ENCODE results near the gene CACNA1I. TPM values are rescaled to one million over a fixed set of nuclear protein-coding genes. Genes with fewer than 3 reads are reported as not detected.

CACNA1I gene
- total and polyA plus RNA-seq, 10 donors = 0.24 to 4.1 (median 1.1) TPM

DNA sequence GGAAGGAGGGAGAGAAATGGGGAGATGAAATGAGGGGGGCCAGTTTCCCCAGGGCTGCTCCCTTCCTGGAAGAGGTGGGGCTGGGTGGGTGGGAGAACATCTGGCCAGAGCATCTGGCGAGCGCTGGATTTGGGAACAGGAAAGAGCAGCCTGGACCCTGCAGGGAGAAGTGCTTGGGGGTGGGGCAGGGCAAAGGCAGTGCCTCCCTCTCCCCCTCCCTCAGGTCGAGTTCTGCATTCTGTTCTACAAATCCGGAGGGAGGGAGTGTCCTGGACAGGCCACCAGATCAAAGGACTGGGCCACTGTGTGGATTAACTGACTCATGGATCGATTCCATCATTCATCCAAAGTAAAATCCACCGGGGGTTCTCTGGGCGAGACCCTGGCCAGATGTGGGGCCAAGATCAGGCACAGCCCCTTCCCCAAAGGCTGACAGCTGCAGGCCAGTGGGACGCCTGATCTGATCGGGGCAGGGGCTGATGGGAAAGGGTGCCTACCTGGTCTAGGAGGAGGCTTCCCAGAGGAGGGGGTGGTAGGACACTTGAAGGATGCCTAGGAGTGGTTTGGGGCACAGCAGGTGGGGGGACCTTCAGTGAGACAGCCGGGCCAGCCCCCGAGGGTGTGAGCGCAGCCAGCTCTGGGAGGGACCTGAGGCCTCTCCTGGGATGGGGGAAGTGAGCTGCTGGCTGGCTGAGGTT lies 57.5 kb downstream of the CACNA1I start:
- Histone ChIP-seq H3K4me3 (no peak overlapping the region), H3K27me3 (replicated peaks in 1 of 7) (peaks cover 0 to 77% (median 8%) of the 10 kb centered on the region in 7 donors), H3K36me3 (no peaks in the 10 kb centered on the region), H3K27ac (no peak overlapping the region), H3K4me1 (peaks cover 0 to 8% (median 0%) of the 10 kb centered on the region in 6 donors), H3K9me3 (no peaks in the 10 kb centered on the region)
- no peak for DNase-seq
- 54 to 78% (median 63%) methylated on average over 10 to 12 of the region's 12 CpGs for WGBS, 5 donors
- TF ChIP-seq CTCF (IDR thresholded peaks at IDR 0.05 in 8 of 11, conservative IDR thresholded peaks at IDR 0.05 in 3 of 11) = no peak
- no peak for TF ChIP-seq POLR2AphosphoS5 (IDR thresholded peaks at IDR 0.05)
- no peak for TF ChIP-seq POLR2A (IDR thresholded peaks at IDR 0.05)
- intact Hi-C loops (cut with DNase I; ENCODE audit: low total_unique reads) = no loop called here

DNA sequence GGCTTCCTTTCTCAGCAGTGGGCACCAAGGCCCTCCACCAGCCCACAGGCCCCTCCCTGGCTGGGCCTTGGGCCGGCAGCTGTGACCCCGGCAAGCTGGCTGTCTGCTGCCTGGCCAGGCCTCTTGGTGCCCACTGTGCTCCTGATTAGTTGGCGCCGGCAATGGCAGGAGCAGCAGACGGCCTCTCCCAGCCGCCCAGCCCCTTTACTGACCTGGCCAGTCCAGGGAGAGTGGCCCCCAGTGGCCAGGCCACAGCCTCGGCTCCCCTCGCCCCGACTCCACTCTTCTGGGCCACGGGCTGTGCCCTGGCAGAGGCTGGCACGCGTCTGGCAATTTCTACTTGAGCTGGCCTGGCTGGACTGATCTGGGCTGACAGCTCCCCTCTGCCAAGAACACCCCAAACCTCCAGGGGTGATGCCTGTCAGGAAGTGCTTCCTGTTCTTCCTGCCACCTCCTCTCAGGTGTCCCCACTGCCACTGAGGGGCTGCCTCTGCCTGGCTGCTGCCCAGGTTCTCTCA lies 58.1 kb downstream of the CACNA1I start:
- H3K4me1 ChIP-seq = peaks cover 0 to 8% (median 0%) of the 10 kb centered on the region in 6 donors
- intact Hi-C loops (cut with DNase I; ENCODE audit: low total_unique reads) = no loop called here
- 75 to 82% (median 77%) methylated on average over 8 to 12 of the region's 12 CpGs for WGBS, 5 donors
- H3K9me3 ChIP-seq = no peaks in the 10 kb centered on the region
- TF ChIP-seq CTCF (IDR thresholded peaks at IDR 0.05 in 8 of 11, conservative IDR thresholded peaks at IDR 0.05 in 3 of 11) (no peak), POLR2AphosphoS5 (IDR thresholded peaks at IDR 0.05) (no peak), POLR2A (IDR thresholded peaks at IDR 0.05) (no peak)
- no peak overlapping the region for H3K4me3 ChIP-seq
- H3K36me3 ChIP-seq = no peaks in the 10 kb centered on the region
- no peak for DNase-seq
- peaks cover 0 to 71% (median 8%) of the 10 kb centered on the region in 7 donors for H3K27me3 ChIP-seq (replicated peaks in 1 of 7)
- no peak overlapping the region for H3K27ac ChIP-seq

DNA sequence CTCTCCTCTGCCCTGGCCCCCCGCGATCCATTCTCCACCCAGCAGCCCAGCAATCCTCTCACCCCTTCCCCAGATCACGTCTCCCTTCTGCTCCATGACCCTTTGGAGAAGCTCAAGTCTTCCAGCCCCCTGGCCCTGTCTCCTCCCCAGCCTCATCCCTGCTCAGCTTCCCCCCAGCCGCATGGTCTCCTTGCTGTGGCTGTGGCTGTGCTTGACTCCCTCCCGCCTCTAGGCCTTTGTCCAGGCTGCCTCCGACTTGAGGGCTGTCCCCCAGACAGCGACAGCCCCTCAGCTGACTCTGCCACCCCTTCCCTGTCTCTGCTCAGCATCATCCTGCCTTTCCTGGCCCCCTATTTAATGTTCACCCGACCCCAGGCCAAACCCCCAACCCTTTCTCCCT lies 59.3 kb downstream of the CACNA1I start:
- no peak overlapping the region for H3K4me3 ChIP-seq
- no peaks in the 10 kb centered on the region for H3K36me3 ChIP-seq
- H3K4me1 ChIP-seq = peaks cover 0 to 8% (median 0%) of the 10 kb centered on the region in 6 donors
- no peak for TF ChIP-seq CTCF (IDR thresholded peaks at IDR 0.05 in 8 of 11, conservative IDR thresholded peaks at IDR 0.05 in 3 of 11)
- no peak for TF ChIP-seq POLR2AphosphoS5 (IDR thresholded peaks at IDR 0.05)
- H3K27ac ChIP-seq = no peak overlapping the region
- 66 to 85% (median 71%) methylated on average over 8 of the region's 8 CpGs for WGBS, 5 donors
- intact Hi-C loops (cut with DNase I; ENCODE audit: low total_unique reads) = no loop called here
- no peak for DNase-seq
- H3K9me3 ChIP-seq = no peaks in the 10 kb centered on the region
- H3K27me3 ChIP-seq (replicated peaks in 1 of 7) = peaks cover 0 to 60% (median 8%) of the 10 kb centered on the region in 7 donors

- whole genome bisulfite sequencing, 5 donors = 81 to 85% (median 82%) methylated on average over 8 of the region's 8 CpGs
- no peak overlapping the region for H3K27ac ChIP-seq
- H3K27me3 ChIP-seq (replicated peaks in 1 of 7) = peaks cover 0 to 52% (median 8%) of the 10 kb centered on the region in 7 donors
- DNase-seq = no peak
- intact Hi-C loops (cut with DNase I; ENCODE audit: low total_unique reads) = no loop called here
- TF ChIP-seq CTCF (IDR thresholded peaks at IDR 0.05 in 8 of 11, conservative IDR thresholded peaks at IDR 0.05 in 3 of 11) (no peak), POLR2AphosphoS5 (IDR thresholded peaks at IDR 0.05) (no peak), POLR2A (IDR thresholded peaks at IDR 0.05) (no peak)
- no peaks in the 10 kb centered on the region for H3K36me3 ChIP-seq
- no peak overlapping the region for H3K4me3 ChIP-seq
- H3K9me3 ChIP-seq = no peaks in the 10 kb centered on the region
- H3K4me1 ChIP-seq = peaks cover 0 to 8% (median 0%) of the 10 kb centered on the region in 6 donors
Observed at GRCh38 chr22:39630721-39631120, 60.2 kb downstream of the CACNA1I start.

Data from spleen (tissue), 11 donors.